HepG2 (cell line): Measurements from ENCODE around the gene ERCC2. TPM values are rescaled to one million over a fixed set of nuclear protein-coding genes. Genes with fewer than 3 reads are reported as not detected.

ENCODE experiments used
- CHD4 ChIP-seq: fragments of 200-600 bp; sonication (generic); IDR thresholded peaks from 2 replicates; pipeline ENCODE4 v1.7.0; 2017; ENCODE audit warnings: mild to moderate bottlenecking, low read length, borderline replicate concordance
- JUND ChIP-seq: sonication (generic); formaldehyde crosslinking; IDR thresholded peaks from 2 replicates; pipeline ENCODE4 v1.8.0; 2022; ENCODE audit warnings: mild to moderate bottlenecking, missing genetic modification reagents
- STAT6 ChIP-seq: sonication (generic); formaldehyde crosslinking; IDR thresholded peaks from 2 replicates; pipeline ENCODE4 v1.4.0; 2020; ENCODE audit warnings: missing genetic modification reagents, mild to moderate bottlenecking, borderline replicate concordance
- TRAFD1 ChIP-seq: sonication (generic); formaldehyde crosslinking; IDR thresholded peaks from 2 replicates; pipeline ENCODE4 v1.5.1; 2020; ENCODE audit warnings: missing genetic modification reagents, mild to moderate bottlenecking, borderline replicate concordance
- ZNF574 ChIP-seq: sonication (generic); formaldehyde crosslinking; IDR thresholded peaks from 2 replicates; pipeline ENCODE4 v1.4.0; 2020; ENCODE audit warnings: missing genetic modification reagents
- polyA plus RNA-seq, 8 experiments: library from polyadenylated mRNA; depleted of rRNA in 3 of 8; stranded (reverse) in 7 of 8; unstranded in 1 of 8; fragments of >200 nt; fragmentation: Illumina TruSeq in 4 of 8; extraction: Trizol in 4 of 8; gene quantifications; 2 replicates each; pipeline versions ENCODE4 v1.2.1 to v1.2.3, GENCODE V29; 2011 to 2016; ENCODE audit warnings: low read depth in 4 of 8, missing spikeins in 1 of 8, mixed read lengths in 1 of 8; ENCODE audit not compliant: insufficient read depth in 1 of 8
- total RNA-seq, 5 experiments: library from RNA; depleted of rRNA; stranded (reverse); fragments of >200 nt; fragmentation: Illumina TruSeq; extraction: Trizol; gene quantifications; 2 replicates each; pipeline ENCODE4 v1.2.3, GENCODE V29; 2016; ENCODE audit warnings: low read depth in 1 of 5
- TF ChIP-seq, protein P1 (sequence below): IDR thresholded peaks from 2 replicates; pipeline ENCODE4 v1.6.1; 2018; ENCODE audit warnings: missing genetic modification reagents, mild to moderate bottlenecking, missing compliant biosample characterization
- TF ChIP-seq, protein P2 (sequence below): sonication (generic); formaldehyde crosslinking; IDR thresholded peaks from 2 replicates; pipeline ENCODE4 v1.5.0; 2020; ENCODE audit warnings: missing genetic modification reagents
- TF ChIP-seq, protein P3 (sequence below): sonication (generic); formaldehyde crosslinking; conservative IDR thresholded peaks from 2 replicates; pipeline ENCODE4 v1.4.0; 2020; ENCODE audit warnings: mild to moderate bottlenecking, missing genetic modification reagents, moderate library complexity
- TF ChIP-seq, protein P4 (sequence below): sonication (generic); formaldehyde crosslinking; IDR thresholded peaks from 2 replicates; pipeline ENCODE4 v1.4.0; 2020; ENCODE audit warnings: missing genetic modification reagents
- TF ChIP-seq, protein P5 (sequence below): sonication (generic); formaldehyde crosslinking; IDR thresholded peaks from 2 replicates; pipeline ENCODE4 v1.4.0; 2020; ENCODE audit warnings: missing genetic modification reagents

Gene ERCC2
- total and polyA plus RNA-seq, 2 of the 13 experiments (the other 11 are each of a cell fraction or from before 2014, with no cell fraction given), result 25.4 to 49.2 TPM

DNA sequence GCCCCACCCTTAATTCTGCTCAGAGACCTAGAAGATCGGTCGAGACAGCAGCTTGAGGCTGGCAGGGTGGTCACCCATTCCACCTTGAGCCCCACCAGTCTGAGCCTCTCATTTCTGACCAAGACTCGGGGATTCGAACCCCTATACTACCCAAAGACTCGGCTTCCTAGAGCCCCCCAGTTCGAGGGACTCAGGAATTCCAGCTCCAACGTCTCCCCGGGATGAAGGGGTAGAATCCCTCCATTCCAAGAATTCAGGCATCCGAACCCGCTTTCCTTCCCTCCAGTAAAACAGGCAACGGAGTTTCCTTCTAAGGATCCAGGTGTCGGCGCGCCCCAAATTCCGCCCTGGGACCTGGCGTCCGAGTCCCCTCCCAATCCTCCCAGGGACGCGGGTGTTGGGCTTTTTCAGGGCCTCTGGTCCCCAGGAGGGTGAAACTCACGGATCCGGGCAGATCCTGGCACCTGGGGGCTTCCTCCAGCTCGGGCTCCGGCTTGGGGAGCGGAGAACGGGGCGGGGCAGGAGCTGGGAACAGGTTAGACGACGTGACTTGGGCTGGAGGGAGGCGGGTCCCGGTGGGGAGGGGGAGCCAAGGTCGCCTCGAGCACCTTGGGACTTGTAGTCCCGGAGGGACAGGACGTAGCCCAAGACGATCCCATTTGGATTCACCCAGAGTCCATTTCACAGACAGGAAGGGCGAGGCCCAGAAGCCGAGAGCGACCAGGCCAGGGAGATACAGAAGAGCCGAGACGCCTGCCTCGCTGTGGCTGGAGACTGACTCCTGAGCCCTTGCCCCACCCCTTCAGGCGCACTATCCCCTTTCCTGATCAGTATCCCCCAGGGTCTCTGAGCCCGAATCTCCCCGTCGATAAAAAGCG is 34.4 kb upstream of the ERCC2 start, which contains the start of gene PPP1R13L (continued):
- TF ChIP-seq, protein P1, sequence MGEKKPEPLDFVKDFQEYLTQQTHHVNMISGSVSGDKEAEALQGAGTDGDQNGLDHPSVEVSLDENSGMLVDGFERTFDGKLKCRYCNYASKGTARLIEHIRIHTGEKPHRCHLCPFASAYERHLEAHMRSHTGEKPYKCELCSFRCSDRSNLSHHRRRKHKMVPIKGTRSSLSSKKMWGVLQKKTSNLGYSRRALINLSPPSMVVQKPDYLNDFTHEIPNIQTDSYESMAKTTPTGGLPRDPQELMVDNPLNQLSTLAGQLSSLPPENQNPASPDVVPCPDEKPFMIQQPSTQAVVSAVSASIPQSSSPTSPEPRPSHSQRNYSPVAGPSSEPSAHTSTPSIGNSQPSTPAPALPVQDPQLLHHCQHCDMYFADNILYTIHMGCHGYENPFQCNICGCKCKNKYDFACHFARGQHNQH, result no peak
- TF ChIP-seq STAT6 (CRISPR knock-in tag), result peak; percentile 19; the same call in 1 of the 2 replicates
- TF ChIP-seq, protein P2, sequence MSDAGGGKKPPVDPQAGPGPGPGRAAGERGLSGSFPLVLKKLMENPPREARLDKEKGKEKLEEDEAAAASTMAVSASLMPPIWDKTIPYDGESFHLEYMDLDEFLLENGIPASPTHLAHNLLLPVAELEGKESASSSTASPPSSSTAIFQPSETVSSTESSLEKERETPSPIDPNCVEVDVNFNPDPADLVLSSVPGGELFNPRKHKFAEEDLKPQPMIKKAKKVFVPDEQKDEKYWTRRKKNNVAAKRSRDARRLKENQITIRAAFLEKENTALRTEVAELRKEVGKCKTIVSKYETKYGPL, result no peak
- peak; percentile 74 for TF ChIP-seq ZNF574
- TF ChIP-seq, protein P3, sequence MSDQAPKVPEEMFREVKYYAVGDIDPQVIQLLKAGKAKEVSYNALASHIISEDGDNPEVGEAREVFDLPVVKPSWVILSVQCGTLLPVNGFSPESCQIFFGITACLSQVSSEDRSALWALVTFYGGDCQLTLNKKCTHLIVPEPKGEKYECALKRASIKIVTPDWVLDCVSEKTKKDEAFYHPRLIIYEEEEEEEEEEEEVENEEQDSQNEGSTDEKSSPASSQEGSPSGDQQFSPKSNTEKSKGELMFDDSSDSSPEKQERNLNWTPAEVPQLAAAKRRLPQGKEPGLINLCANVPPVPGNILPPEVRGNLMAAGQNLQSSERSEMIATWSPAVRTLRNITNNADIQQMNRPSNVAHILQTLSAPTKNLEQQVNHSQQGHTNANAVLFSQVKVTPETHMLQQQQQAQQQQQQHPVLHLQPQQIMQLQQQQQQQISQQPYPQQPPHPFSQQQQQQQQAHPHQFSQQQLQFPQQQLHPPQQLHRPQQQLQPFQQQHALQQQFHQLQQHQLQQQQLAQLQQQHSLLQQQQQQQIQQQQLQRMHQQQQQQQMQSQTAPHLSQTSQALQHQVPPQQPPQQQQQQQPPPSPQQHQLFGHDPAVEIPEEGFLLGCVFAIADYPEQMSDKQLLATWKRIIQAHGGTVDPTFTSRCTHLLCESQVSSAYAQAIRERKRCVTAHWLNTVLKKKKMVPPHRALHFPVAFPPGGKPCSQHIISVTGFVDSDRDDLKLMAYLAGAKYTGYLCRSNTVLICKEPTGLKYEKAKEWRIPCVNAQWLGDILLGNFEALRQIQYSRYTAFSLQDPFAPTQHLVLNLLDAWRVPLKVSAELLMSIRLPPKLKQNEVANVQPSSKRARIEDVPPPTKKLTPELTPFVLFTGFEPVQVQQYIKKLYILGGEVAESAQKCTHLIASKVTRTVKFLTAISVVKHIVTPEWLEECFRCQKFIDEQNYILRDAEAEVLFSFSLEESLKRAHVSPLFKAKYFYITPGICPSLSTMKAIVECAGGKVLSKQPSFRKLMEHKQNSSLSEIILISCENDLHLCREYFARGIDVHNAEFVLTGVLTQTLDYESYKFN (CRISPR knock-in tag), result peak; percentile 40; the same call in 1 of the 2 replicates
- TF ChIP-seq, protein P4, sequence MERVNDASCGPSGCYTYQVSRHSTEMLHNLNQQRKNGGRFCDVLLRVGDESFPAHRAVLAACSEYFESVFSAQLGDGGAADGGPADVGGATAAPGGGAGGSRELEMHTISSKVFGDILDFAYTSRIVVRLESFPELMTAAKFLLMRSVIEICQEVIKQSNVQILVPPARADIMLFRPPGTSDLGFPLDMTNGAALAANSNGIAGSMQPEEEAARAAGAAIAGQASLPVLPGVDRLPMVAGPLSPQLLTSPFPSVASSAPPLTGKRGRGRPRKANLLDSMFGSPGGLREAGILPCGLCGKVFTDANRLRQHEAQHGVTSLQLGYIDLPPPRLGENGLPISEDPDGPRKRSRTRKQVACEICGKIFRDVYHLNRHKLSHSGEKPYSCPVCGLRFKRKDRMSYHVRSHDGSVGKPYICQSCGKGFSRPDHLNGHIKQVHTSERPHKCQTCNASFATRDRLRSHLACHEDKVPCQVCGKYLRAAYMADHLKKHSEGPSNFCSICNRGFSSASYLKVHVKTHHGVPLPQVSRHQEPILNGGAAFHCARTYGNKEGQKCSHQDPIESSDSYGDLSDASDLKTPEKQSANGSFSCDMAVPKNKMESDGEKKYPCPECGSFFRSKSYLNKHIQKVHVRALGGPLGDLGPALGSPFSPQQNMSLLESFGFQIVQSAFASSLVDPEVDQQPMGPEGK, result peak; percentile 58
- peak; percentile 92 for TF ChIP-seq CHD4
- 0 out of 2 replicates have a peak, but pooled peaks have one; percentile 35 for TF ChIP-seq TRAFD1 (CRISPR knock-in tag)
- TF ChIP-seq, protein P5, sequence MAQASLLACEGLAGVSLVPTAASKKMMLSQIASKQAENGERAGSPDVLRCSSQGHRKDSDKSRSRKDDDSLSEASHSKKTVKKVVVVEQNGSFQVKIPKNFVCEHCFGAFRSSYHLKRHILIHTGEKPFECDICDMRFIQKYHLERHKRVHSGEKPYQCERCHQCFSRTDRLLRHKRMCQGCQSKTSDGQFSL (CRISPR knock-in tag), result peak; percentile 62; the same call in 1 of the 2 replicates
- TF ChIP-seq JUND (CRISPR knock-in tag), result no peak
